HEK293T (cell line): ENCODE measurements around the gene TRPM3.
"Not testable (repeated sequence)": the region's sequence is repeated elsewhere in the genome, so short reads cannot be mapped to it uniquely, and the experiment has no call there.

Source experiments
- CTCF ChIA-PET: fragments of 350-600 bp; formaldehyde crosslinking; extraction: SDS; loops from one replicate; lab custom pipeline; 2021; ENCODE audit warnings: antibody characterized with exemption, inconsistent platforms; lab: Yijun Ruan, JAX
- POLR2A ChIA-PET: fragments of 350-600 bp; formaldehyde crosslinking; extraction: SDS; loops from one replicate; lab custom pipeline; 2020; ENCODE audit warnings: antibody characterized with exemption, inconsistent platforms; lab: Yijun Ruan, JAX
- DNase-seq: peaks from one replicate; pipeline ENCODE4 v3.0.0; 2012; ENCODE audit warnings: mixed read lengths; ENCODE audit errors: extremely low spot score
- ARNT ChIP-seq: fragments of 450-650 bp; IDR thresholded peaks from 2 replicates; pipeline ENCODE4 v1.6.1; 2017; ENCODE audit warnings: mild to moderate bottlenecking
- BHLHE40 ChIP-seq: fragments of 450-650 bp; IDR thresholded peaks from 2 replicates; pipeline ENCODE4 v1.6.1; 2016; ENCODE audit warnings: mild to moderate bottlenecking, moderate library complexity, borderline replicate concordance
- CTBP1 ChIP-seq: fragments of 450-650 bp; IDR thresholded peaks from 2 replicates; pipeline ENCODE4 v1.6.1; 2016; ENCODE audit warnings: borderline replicate concordance
- ELF4 ChIP-seq: fragments of 450-650 bp; IDR thresholded peaks from 2 replicates; pipeline ENCODE4 v1.6.1; 2017; ENCODE audit warnings: antibody characterized with exemption
- FOXA1 ChIP-seq: fragments of 450-650 bp; IDR thresholded peaks from 2 replicates; pipeline ENCODE4 v1.6.1; 2016; ENCODE audit warnings: mild to moderate bottlenecking
- FOXK2 ChIP-seq: fragments of 450-650 bp; IDR thresholded peaks from 2 replicates; pipeline ENCODE4 v1.6.1; 2016; ENCODE audit warnings: mild to moderate bottlenecking
- FOXM1 ChIP-seq: fragments of 450-650 bp; IDR thresholded peaks from 2 replicates; pipeline ENCODE4 v1.6.1; 2017; ENCODE audit warnings: mild to moderate bottlenecking, borderline replicate concordance
- HDGF ChIP-seq: fragments of 450-650 bp; IDR thresholded peaks from 2 replicates; pipeline ENCODE4 v1.6.1; 2017; ENCODE audit warnings: antibody characterized with exemption, borderline replicate concordance
- L3MBTL2 ChIP-seq: fragments of 450-650 bp; conservative IDR thresholded peaks from 2 replicates; pipeline ENCODE4 v1.6.1; 2016; ENCODE audit warnings: mild to moderate bottlenecking
- LEF1 ChIP-seq: fragments of 450-650 bp; IDR thresholded peaks from 2 replicates; pipeline ENCODE4 v1.6.1; 2017; ENCODE audit warnings: mild to moderate bottlenecking, borderline replicate concordance
- NFRKB ChIP-seq: fragments of 450-650 bp; IDR thresholded peaks from 2 replicates; pipeline ENCODE4 v1.6.1; 2016; ENCODE audit warnings: mild to moderate bottlenecking, moderate library complexity
- PKNOX1 ChIP-seq: fragments of 450-650 bp; IDR thresholded peaks from 2 replicates; pipeline ENCODE4 v1.6.1; 2016
- SP1 ChIP-seq: fragments of 450-650 bp; IDR thresholded peaks from 2 replicates; pipeline ENCODE4 v1.6.1; 2017
- SUZ12 ChIP-seq: fragments of 450-650 bp; IDR thresholded peaks from 2 replicates; pipeline ENCODE4 v1.6.1; 2016; ENCODE audit warnings: mild to moderate bottlenecking
- TARDBP ChIP-seq: fragments of 450-650 bp; IDR thresholded peaks from 2 replicates; pipeline ENCODE4 v1.6.1; 2016
- ZNF384 ChIP-seq: fragments of 450-650 bp; IDR thresholded peaks from 2 replicates; pipeline ENCODE4 v1.6.1; 2016

Gene TRPM3

GRCh38 chr9:70983723-70984295 is 137.6 kb downstream of the TRPM3 start:
- no peak for TF ChIP-seq CTBP1
- TF ChIP-seq L3MBTL2, result no peak
- TF ChIP-seq FOXM1, result no peak
- no peak for TF ChIP-seq TARDBP
- no peak for TF ChIP-seq SP1
- no peak for TF ChIP-seq FOXK2
- no peak for TF ChIP-seq ARNT
- no peak for TF ChIP-seq SUZ12
- TF ChIP-seq NFRKB, result no peak
- no peak for TF ChIP-seq HDGF
- no peak for TF ChIP-seq PKNOX1
- no peak for TF ChIP-seq FOXA1
- TF ChIP-seq ZNF384, result no peak
- TF ChIP-seq BHLHE40, result no peak
- TF ChIP-seq LEF1, result no peak
- no peak for TF ChIP-seq ELF4
- POLR2A ChIA-PET, result no interaction called here
- CTCF ChIA-PET, result no interaction called here
- DNase-seq, result no peak

GRCh38 chr9:70981312-70981711 is 140.1 kb downstream of the TRPM3 start:
- TF ChIP-seq SP1 (no peak), L3MBTL2 (no peak), HDGF (no peak), CTBP1 (no peak), BHLHE40 (no peak), ZNF384 (no peak)
- CTCF ChIA-PET, result no interaction called here
- POLR2A ChIA-PET, result no interaction called here
- no peak for DNase-seq

- TF ChIP-seq LEF1, result no peak
- TF ChIP-seq NFRKB, result no peak
- no peak for TF ChIP-seq ARNT
- no peak for TF ChIP-seq PKNOX1
- no peak for TF ChIP-seq TARDBP
- TF ChIP-seq FOXM1, result no peak
- no peak for TF ChIP-seq HDGF
- no peak for TF ChIP-seq FOXA1
- no peak for TF ChIP-seq SP1
- TF ChIP-seq CTBP1, result no peak
- no peak for DNase-seq
- ChIA-PET CTCF (no interaction called here), POLR2A (no interaction called here)
Measured at GRCh38 chr9:70979966-70980365, 141.5 kb downstream of the TRPM3 start.

GRCh38 chr9:70978085-70978484 is 143.3 kb downstream of the TRPM3 start:
- CTCF ChIA-PET, result no interaction called here
- POLR2A ChIA-PET, result no interaction called here

GRCh38 chr9:70975821-70976220 is 145.6 kb downstream of the TRPM3 start:
- POLR2A ChIA-PET, result no interaction called here

More at GRCh38 chr9:70978085-70978484, 143.3 kb downstream of the TRPM3 start:
- no peak for DNase-seq
- TF ChIP-seq HDGF, result no peak

GRCh38 chr9:70971723-70972122 is 149.7 kb downstream of the TRPM3 start:
- ChIA-PET POLR2A (no interaction called here), CTCF (no interaction called here)
- TF ChIP-seq BHLHE40 (no peak), NFRKB (no peak), HDGF (no peak), ZNF384 (no peak), ARNT (no peak), FOXK2 (no peak), FOXA1 (no peak), LEF1 (no peak), SUZ12 (no peak), TARDBP (no peak), SP1 (no peak)
- DNase-seq, result no peak

More at GRCh38 chr9:70975821-70976220, 145.6 kb downstream of the TRPM3 start:
- no peak for DNase-seq
- no peak for TF ChIP-seq FOXK2
- CTCF ChIA-PET, result no interaction called here

- CTCF ChIA-PET, POLR2A ChIA-PET, DNase-seq: not testable (repeated sequence)
Measured at GRCh38 chr9:70966380-70966779, 155.0 kb downstream of the TRPM3 start.

GRCh38 chr9:70964861-70965260 is 156.6 kb downstream of the TRPM3 start:
- CTCF ChIA-PET, result no interaction called here

More at GRCh38 chr9:70964861-70965260, 156.6 kb downstream of the TRPM3 start:
- TF ChIP-seq FOXM1, result no peak
- TF ChIP-seq TARDBP, result no peak
- no peak for TF ChIP-seq ZNF384
- TF ChIP-seq FOXA1, result no peak
- no peak for TF ChIP-seq LEF1
- TF ChIP-seq HDGF, result no peak
- TF ChIP-seq FOXK2, result no peak
- TF ChIP-seq ARNT, result no peak
- TF ChIP-seq NFRKB, result no peak
- TF ChIP-seq SUZ12, result no peak
- no peak for TF ChIP-seq SP1
- TF ChIP-seq ELF4, result no peak
- no peak for TF ChIP-seq PKNOX1
- TF ChIP-seq BHLHE40, result no peak
- TF ChIP-seq CTBP1, result no peak
- TF ChIP-seq L3MBTL2, result no peak
- DNase-seq, result no peak
- POLR2A ChIA-PET, result no interaction called here
